Suppressor macrophage (primary cell): ENCODE data around the gene HTT-AS.

Experiments used
- DNase-seq, 4 experiments: peaks; one replicate each; pipeline ENCODE4 v3.0.0-alpha.2; 2020 to 2022

HTT-AS gene

GRCh38 chr4:3087115-3087797 lies 12.9 kb upstream of the HTT-AS start:
- no peak for DNase-seq

- DNase-seq, result no peak
Observed at GRCh38 chr4:3085948-3086670, 11.8 kb upstream of the HTT-AS start.

GRCh38 chr4:3083732-3084131 lies 9.4 kb upstream of the HTT-AS start:
- no peak for DNase-seq

GRCh38 chr4:3082925-3083515 lies 8.7 kb upstream of the HTT-AS start:
- no peak for DNase-seq

GRCh38 chr4:3079694-3080123 lies 5.4 kb upstream of the HTT-AS start:
- DNase-seq, result peak; percentile 65 to 80 (median 75)

- DNase-seq, result peak in 3 of 4 experiments; percentile 26 to 53 (median 33)
Observed at GRCh38 chr4:3077796-3078195, 3.5 kb upstream of the HTT-AS start.

GRCh38 chr4:3075652-3075981 lies 1.3 kb upstream of the HTT-AS start:
- no peak for DNase-seq

- DNase-seq, result peak; percentile 90 to 95 (median 94)
Observed at GRCh38 chr4:3074846-3075651, 711 bp upstream of the HTT-AS start.

- DNase-seq, result no peak
Observed at GRCh38 chr4:3073158-3074077, 920 bp downstream of the HTT-AS start.

- DNase-seq, result no peak
Observed at GRCh38 chr4:3071811-3072210, 2.5 kb downstream of the HTT-AS start.

GRCh38 chr4:3070709-3071500 lies 3.4 kb downstream of the HTT-AS start:
- DNase-seq, result no peak

- DNase-seq, result no peak
Observed at GRCh38 chr4:3069661-3070199, 4.6 kb downstream of the HTT-AS start.

GRCh38 chr4:3067473-3068001 lies 6.8 kb downstream of the HTT-AS start:
- no peak for DNase-seq

- peak; percentile 26 to 64 (median 44) for DNase-seq
Observed at GRCh38 chr4:3066836-3067400, 7.4 kb downstream of the HTT-AS start.

- DNase-seq, result no peak
Observed at GRCh38 chr4:3065551-3065950, 8.8 kb downstream of the HTT-AS start.

- DNase-seq, result peak; percentile 37 to 69 (median 57)
Observed at GRCh38 chr4:3062471-3062870, 11.9 kb downstream of the HTT-AS start.

GRCh38 chr4:3060946-3061345 lies 13.4 kb downstream of the HTT-AS start:
- peak in 2 of 4 experiments; percentile 32 to 44 for DNase-seq

GRCh38 chr4:3059943-3060342 lies 14.4 kb downstream of the HTT-AS start:
- DNase-seq, result peak in 2 of 4 experiments; percentile 32 to 49

GRCh38 chr4:3054169-3054759 lies 20.1 kb downstream of the HTT-AS start:
- no peak for DNase-seq
